SH-SY5Y (cell line): ENCODE data around the gene LPAR2.

Experiments
- GATA2 ChIP-seq: IDR thresholded peaks from 2 replicates; pipeline ENCODE4 v1.6.1; 2011; ENCODE audit warnings: mild to moderate bottlenecking, low read depth, low read length
- GATA3 ChIP-seq: IDR thresholded peaks from 2 replicates; pipeline ENCODE4 v1.6.1; 2011; ENCODE audit warnings: low read depth, mild to moderate bottlenecking, low read length, moderate library complexity

GRCh38 chr19:19659646-19660245 is 31.7 kb upstream of the LPAR2 start:
- TF ChIP-seq GATA2 (no peak), GATA3 (no peak)
